ENCODE results near the gene PHACTR3.

The PHACTR3 gene

DNA sequence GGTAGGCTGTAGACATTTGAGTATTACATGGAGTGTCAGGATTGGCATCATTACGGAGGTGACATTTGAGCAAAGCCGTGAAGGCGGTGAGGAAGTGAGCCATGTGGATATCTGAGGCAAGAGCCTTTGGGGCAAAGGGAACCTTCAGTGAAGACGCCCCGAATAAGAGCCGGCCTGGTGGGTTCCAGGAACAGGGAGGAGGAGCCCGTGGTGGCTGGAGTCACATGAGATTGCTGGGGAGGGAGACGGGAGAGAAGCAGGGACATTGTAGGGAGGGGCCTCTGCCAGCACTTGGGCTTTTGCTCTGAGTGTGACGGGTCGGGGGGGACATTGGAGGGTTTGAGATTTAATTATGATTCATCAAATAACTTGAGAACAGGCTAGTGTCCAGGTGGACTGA is 78.3 kb downstream of the PHACTR3 start:
- no peak overlapping the region for H3K27ac Mint-ChIP-seq
- peaks cover 4% of the 10 kb centered on the region for H3K27me3 Mint-ChIP-seq (ENCODE audit: low read depth)
- no peak overlapping the region for H3K4me3 Mint-ChIP-seq
- H3K36me3 Mint-ChIP-seq (ENCODE audit: low read depth), result no peaks in the 10 kb centered on the region
- no peaks in the 10 kb centered on the region for H3K4me1 Mint-ChIP-seq (ENCODE audit: low read depth)
- H3K9me3 Mint-ChIP-seq, result no peaks in the 10 kb centered on the region

DNA sequence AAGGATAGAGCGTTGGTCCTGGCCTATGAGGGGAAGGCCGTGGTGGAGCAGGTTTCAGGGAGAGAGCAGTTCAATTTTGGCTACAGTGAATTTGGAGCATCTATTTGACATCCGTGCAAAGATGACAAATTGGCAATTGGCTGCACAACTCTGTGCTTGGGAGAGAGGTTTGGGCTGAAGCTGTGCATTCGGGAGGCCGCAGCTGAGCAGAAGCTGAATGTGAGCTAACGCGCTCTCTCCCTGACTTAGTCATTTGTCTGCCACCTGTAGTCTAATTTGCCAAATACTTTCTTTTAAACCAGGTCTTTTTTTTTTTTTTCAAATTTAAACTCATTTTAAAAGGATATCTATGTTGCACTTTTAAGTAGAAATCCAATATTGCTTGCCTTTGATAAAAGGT is 78.8 kb downstream of the PHACTR3 start:
- Mint-ChIP-seq H3K27ac (no peak overlapping the region), H3K27me3 (ENCODE audit: low read depth) (peaks cover 4% of the 10 kb centered on the region), H3K36me3 (ENCODE audit: low read depth) (no peaks in the 10 kb centered on the region), H3K4me1 (ENCODE audit: low read depth) (no peaks in the 10 kb centered on the region), H3K4me3 (no peak overlapping the region), H3K9me3 (no peaks in the 10 kb centered on the region)

DNA sequence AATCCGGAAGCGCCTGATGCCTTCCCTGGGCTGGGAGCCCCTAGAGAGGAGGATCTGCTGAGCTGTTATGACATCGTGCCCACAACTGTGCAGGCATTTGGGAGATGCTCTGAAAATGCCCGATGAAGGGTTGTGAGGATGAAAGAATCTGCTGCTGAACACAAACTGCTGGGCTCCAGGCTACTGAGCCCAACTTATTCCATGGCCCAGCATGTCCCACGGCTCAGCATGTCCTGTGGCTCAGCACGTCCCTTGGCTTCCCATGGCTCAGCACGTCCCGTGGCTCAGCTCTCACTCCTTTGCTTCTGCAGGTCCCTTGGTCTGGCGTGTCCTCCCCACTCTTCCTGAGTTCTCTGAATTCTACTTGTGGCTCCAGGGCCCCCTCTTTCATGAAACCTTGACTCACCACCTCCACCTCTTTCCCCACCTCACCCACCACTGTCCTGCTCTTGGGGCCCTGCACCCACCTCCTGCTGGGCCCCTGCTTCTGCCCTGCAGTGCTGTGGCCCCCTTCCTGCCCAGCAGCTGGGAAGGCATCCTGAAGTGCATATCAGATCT is 80.4 kb downstream of the PHACTR3 start:
- Mint-ChIP-seq H3K4me3 (no peak overlapping the region), H3K9me3 (no peaks in the 10 kb centered on the region), H3K27ac (no peak overlapping the region), H3K27me3 (ENCODE audit: low read depth) (no peaks in the 10 kb centered on the region), H3K4me1 (ENCODE audit: low read depth) (no peaks in the 10 kb centered on the region), H3K36me3 (ENCODE audit: low read depth) (no peaks in the 10 kb centered on the region)

DNA sequence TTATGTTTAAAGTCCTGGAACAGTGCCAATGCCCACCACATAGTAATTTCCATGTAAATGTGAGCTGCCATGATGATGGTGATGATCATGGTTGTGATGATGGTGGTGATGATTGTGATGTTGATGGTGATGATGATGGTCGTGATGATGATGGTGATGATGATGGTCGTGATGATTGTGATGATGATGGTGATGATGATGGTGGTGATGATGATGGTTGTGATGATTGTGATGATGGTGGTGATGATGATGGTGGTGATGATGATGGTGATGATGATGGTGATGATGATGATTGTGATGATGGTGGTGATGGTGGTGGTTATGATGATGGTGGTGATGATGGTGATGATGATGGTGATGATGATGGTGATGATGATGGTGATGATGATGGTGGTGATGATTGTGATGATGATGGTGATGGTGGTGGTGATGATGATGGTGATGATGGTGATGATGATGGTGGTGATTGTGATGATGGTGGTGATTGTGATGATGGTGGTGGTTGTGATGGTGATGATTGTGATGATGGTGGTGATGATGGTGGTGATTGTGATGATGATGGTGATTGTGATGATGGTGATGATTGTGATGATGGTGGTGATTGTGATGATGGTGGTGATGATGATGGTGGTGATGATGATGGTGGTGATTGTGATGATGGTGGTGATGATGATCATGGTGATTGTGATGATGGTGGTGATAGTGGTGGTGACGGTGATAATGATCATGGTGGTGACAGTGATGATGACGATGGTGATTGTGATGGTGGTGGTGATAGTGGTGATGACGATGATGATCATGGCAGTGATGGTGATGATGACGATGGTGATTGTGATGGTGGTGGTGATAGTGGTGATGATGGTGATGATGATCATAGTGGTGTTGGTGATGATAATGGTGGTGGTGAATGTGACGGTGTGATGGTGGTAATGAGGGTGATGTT is 82.3 kb downstream of the PHACTR3 start:
- Mint-ChIP-seq H3K27ac (no peak overlapping the region), H3K27me3 (ENCODE audit: low read depth) (no peaks in the 10 kb centered on the region), H3K4me1 (ENCODE audit: low read depth) (no peaks in the 10 kb centered on the region), H3K9me3 (no peaks in the 10 kb centered on the region), H3K36me3 (ENCODE audit: low read depth) (no peaks in the 10 kb centered on the region), H3K4me3 (no peak overlapping the region)

DNA sequence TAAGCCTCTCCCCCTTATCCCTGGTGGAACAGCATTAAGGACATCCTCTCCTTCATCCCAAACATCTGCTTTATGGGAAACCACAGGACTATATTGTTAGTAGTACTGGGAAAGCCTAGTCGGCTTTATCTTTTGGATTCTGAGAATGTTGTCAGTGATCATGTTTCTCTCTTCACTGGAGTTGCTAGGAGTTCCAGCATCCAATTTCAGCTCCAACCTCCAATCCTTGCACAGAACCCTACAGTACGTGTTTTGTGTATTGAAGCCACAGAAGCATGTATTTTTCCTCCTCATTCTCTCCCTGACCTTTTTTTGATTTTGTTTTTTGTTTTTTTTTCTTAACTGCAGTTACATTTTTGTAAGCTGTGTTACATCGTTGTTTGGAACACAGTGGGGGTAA is 84.0 kb downstream of the PHACTR3 start:
- Mint-ChIP-seq H3K4me1 (ENCODE audit: low read depth) (no peaks in the 10 kb centered on the region), H3K27ac (no peak overlapping the region), H3K36me3 (ENCODE audit: low read depth) (no peaks in the 10 kb centered on the region), H3K27me3 (ENCODE audit: low read depth) (peaks cover 4% of the 10 kb centered on the region), H3K4me3 (no peak overlapping the region), H3K9me3 (no peaks in the 10 kb centered on the region)

DNA sequence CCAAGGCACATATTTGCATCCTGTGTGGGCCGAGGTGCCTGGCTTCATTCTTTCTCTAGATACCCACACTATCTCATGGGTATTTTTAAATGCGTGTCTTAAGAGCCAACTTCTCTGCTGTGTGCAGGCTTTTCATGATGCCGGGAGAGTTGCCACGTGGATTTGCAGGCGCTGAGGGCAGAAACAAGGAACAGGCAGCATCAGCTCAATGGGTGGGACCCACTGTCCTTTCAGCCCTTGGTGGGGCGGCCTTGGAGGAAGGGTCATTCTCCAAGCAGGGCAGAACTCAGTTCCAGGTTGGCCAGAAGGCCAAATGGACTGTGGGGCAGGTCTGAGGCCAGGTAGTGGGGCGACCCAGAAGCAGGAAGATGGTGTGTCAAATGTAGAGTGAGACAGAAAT is 84.7 kb downstream of the PHACTR3 start:
- Mint-ChIP-seq H3K27ac (no peak overlapping the region), H3K27me3 (ENCODE audit: low read depth) (peaks cover 4% of the 10 kb centered on the region), H3K9me3 (no peaks in the 10 kb centered on the region), H3K4me3 (no peak overlapping the region), H3K36me3 (ENCODE audit: low read depth) (no peaks in the 10 kb centered on the region), H3K4me1 (ENCODE audit: low read depth) (no peaks in the 10 kb centered on the region)

DNA sequence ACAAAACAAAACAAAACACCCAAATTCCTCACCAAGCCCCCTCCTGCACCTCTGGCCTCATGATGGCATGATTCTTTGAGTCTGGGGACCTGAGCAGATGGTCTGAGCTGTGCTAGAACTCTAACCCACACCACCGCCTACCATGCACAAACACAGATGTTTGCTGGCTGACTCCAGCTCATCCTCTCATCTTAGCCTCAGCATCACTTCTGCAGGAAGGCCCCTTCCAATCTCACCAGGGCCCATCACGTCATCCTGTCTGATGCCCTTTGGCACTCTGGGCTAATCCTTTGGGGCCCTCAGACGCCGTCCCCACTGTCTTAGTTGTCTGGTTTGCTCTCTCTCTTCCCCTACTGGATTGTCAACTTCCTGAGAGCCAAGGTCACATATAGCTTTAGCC is 85.8 kb downstream of the PHACTR3 start:
- no peaks in the 10 kb centered on the region for H3K36me3 Mint-ChIP-seq (ENCODE audit: low read depth)
- no peaks in the 10 kb centered on the region for H3K9me3 Mint-ChIP-seq
- no peaks in the 10 kb centered on the region for H3K4me1 Mint-ChIP-seq (ENCODE audit: low read depth)
- H3K27me3 Mint-ChIP-seq (ENCODE audit: low read depth), result peaks cover 4% of the 10 kb centered on the region
- no peak overlapping the region for H3K4me3 Mint-ChIP-seq
- no peak overlapping the region for H3K27ac Mint-ChIP-seq

DNA sequence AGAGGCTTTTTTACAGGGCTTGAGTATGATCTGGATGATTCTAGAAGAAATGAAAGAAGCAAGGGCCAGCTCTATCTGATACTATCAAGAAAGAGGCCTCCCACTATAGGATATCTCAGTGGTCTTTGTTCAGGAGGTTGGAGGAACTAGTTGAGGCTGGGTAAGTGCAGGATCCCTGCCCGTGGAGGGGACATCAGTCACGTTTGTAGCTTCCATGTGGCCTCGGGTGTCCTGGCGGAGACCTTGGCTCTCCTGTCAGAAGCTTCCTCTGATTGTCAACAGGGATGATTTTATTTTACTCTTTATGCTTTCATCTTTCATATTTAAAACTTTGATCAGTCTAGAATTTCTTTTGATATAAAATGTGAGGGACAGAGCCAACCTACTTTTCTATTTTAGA is 86.6 kb downstream of the PHACTR3 start:
- Mint-ChIP-seq H3K27ac (no peak overlapping the region), H3K36me3 (ENCODE audit: low read depth) (no peaks in the 10 kb centered on the region), H3K4me1 (ENCODE audit: low read depth) (no peaks in the 10 kb centered on the region), H3K9me3 (no peaks in the 10 kb centered on the region), H3K27me3 (ENCODE audit: low read depth) (peaks cover 4% of the 10 kb centered on the region), H3K4me3 (no peak overlapping the region)

DNA sequence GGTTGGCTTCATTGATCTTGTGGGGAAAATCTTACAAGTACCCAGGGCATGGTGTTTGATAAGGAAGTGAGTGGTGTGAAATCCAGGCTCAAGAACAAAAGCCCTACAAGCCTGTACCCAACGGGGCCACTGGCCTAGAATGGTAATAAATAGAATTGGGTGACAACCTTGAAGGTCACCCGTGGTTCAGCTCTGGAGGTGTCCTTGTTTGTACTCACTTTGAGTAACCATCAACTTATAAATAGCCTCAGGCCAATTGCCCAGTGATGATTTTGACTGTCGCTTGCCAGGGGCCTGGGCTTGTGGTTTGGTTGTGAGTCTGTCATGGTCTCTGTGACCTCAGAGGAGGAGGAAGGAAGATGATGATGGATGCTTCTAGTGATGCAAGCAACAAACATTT is 87.8 kb downstream of the PHACTR3 start:
- no peak overlapping the region for H3K27ac Mint-ChIP-seq
- no peaks in the 10 kb centered on the region for H3K4me1 Mint-ChIP-seq (ENCODE audit: low read depth)
- peaks cover 4% of the 10 kb centered on the region for H3K27me3 Mint-ChIP-seq (ENCODE audit: low read depth)
- no peak overlapping the region for H3K4me3 Mint-ChIP-seq
- no peaks in the 10 kb centered on the region for H3K36me3 Mint-ChIP-seq (ENCODE audit: low read depth)
- H3K9me3 Mint-ChIP-seq, result no peaks in the 10 kb centered on the region

DNA sequence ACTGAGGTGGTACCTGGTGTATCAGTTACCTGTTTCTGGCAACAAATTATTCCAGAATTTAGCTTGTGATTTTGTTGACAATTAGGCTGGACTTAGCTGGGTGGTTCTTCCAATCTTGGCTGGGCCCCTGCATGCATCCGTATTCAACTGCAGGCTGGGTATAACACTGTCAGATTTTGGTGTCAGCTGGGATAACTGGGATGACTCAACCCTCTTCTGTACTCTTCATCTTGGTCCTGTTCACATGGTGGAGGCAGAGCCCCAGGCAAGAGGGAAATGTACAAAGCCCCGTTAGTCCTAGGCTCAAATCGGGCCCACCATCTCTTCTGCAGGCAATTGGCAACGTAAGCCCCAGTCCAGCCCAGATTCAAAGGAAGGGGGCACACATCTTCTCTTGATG is 89.2 kb downstream of the PHACTR3 start:
- Mint-ChIP-seq H3K4me1 (ENCODE audit: low read depth) (no peaks in the 10 kb centered on the region), H3K27ac (no peak overlapping the region), H3K27me3 (ENCODE audit: low read depth) (peaks cover 4% of the 10 kb centered on the region), H3K4me3 (no peak overlapping the region), H3K36me3 (ENCODE audit: low read depth) (no peaks in the 10 kb centered on the region), H3K9me3 (no peaks in the 10 kb centered on the region)

DNA sequence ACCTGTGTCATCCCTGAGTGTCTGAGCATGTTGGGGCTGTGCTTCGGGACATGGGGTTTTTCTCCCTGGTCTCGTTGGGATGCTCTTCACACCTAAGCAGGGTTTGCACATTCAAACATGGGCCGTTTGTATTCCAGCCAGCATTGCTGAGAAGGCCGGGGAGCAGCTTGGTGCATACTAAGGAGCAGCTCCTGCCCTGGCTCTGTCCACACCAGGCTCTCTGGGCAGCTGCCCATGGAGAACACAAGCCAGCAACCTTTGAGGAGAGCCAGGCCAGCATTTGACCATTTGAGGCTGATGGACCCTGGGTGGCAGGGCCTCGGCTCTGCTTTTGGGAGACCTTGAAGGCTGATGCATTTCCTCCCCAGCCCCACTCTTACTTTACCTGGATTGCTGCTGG is 92.1 kb downstream of the PHACTR3 start:
- Mint-ChIP-seq H3K36me3 (ENCODE audit: low read depth) (no peaks in the 10 kb centered on the region), H3K4me3 (no peak overlapping the region), H3K9me3 (no peaks in the 10 kb centered on the region), H3K27ac (no peak overlapping the region), H3K27me3 (ENCODE audit: low read depth) (peaks cover 4% of the 10 kb centered on the region), H3K4me1 (ENCODE audit: low read depth) (no peaks in the 10 kb centered on the region)

DNA sequence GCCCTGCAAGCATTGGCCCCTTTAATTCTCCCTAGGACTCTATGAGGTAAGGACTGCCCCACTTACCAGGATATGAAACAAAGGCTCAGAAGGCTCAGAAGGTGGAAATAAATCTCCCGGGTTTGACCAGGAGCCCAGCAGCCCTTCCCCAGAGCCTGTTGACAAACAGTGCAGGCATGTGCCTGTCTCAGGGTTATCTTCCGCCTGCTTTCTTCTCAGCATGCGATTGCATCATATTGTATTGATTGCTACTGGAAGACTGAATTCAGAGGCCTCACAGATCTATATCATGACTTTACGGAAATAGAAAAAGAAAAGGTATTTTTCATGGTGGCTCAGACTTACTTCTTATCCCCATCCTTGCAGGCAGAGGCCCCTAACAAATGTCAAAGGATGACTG is 92.7 kb downstream of the PHACTR3 start:
- Mint-ChIP-seq H3K4me3 (no peak overlapping the region), H3K9me3 (no peaks in the 10 kb centered on the region), H3K36me3 (ENCODE audit: low read depth) (no peaks in the 10 kb centered on the region), H3K27me3 (ENCODE audit: low read depth) (peaks cover 2% of the 10 kb centered on the region), H3K27ac (no peak overlapping the region), H3K4me1 (ENCODE audit: low read depth) (no peaks in the 10 kb centered on the region)

DNA sequence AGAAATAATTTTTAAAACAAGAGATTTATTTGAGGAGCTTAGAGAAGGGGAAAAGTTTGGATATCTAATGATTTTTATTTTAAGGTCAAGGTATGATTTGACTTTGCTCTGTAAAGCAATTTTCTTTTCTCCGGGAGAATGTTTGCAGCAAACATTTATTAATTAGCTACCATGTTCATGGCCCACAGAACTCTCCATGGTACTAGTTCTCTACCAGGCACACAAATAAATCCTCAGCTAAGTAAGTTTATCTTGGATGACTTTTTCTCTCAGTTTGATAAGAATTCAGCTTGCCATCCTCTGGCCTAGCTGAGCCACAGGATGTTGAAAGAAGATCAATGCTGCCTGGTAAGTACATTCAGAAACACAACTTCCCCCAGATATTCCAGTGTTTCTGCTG is 94.3 kb downstream of the PHACTR3 start:
- Mint-ChIP-seq H3K27ac (no peak overlapping the region), H3K4me1 (ENCODE audit: low read depth) (no peaks in the 10 kb centered on the region), H3K36me3 (ENCODE audit: low read depth) (no peaks in the 10 kb centered on the region), H3K9me3 (no peaks in the 10 kb centered on the region), H3K4me3 (no peak overlapping the region), H3K27me3 (ENCODE audit: low read depth) (peaks cover 5% of the 10 kb centered on the region)

DNA sequence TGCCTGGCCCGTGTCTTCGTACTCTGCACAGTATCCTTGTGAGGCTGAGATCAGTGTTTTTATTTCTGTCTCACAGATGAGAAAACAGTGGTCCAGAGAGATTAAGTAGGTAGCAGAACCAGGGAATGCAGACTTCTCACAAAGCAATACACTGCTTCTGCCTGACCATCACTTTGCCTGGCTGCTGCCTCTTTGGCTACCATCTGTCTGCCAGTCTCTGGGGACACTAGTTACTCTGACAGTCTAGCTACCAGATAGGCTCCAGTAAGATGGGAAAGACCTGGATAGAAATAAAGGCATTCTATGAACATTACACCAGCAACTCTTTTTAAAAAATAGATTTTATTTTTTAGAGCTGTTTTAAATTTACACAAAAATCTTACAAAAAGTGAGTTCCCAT is 96.9 kb downstream of the PHACTR3 start:
- Mint-ChIP-seq H3K27ac (no peak overlapping the region), H3K36me3 (ENCODE audit: low read depth) (no peaks in the 10 kb centered on the region), H3K4me3 (no peak overlapping the region), H3K27me3 (ENCODE audit: low read depth) (peaks cover 5% of the 10 kb centered on the region), H3K4me1 (ENCODE audit: low read depth) (no peaks in the 10 kb centered on the region), H3K9me3 (no peaks in the 10 kb centered on the region)

DNA sequence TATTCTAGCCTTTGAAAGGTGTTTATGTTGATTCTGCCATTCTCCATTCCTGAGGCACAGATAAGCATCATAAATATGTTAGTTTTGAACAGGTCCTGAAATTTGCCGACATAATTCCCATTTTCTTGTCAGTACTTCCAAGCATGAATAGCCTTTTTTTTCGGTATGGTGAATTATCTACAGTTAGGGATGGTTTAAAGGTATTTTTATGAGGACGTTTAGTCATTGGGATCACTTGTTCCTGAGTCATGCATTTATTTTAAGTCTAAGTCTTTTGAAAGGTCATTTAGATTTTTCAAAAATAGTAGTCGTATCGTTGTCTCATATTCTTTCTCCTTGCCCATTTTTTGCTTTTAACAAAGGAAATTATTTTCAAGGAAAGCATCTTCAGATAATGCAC is 98.7 kb downstream of the PHACTR3 start:
- no peaks in the 10 kb centered on the region for H3K9me3 Mint-ChIP-seq
- peaks cover 5% of the 10 kb centered on the region for H3K27me3 Mint-ChIP-seq (ENCODE audit: low read depth)
- no peak overlapping the region for H3K27ac Mint-ChIP-seq
- H3K36me3 Mint-ChIP-seq (ENCODE audit: low read depth), result no peaks in the 10 kb centered on the region
- no peak overlapping the region for H3K4me3 Mint-ChIP-seq
- no peaks in the 10 kb centered on the region for H3K4me1 Mint-ChIP-seq (ENCODE audit: low read depth)

All from T-helper 1 cell treated with Interleukin-12 subunit alpha and Interleukin-12 subunit beta and Interleukin-4 antibody, amounts not matched to agents 30 μg/mL and 1 μg/mL, for 36 hours (primary cell).